Dendritic cell treated with granulocyte-macrophage colony-stimulating factor and Interleukin-4, amounts not matched to agents 40 ng/mL and 50 ng/mL, for 4 days (primary cell): Measurements from ENCODE around the gene NDC80.
A peak's percentile ranks its signal among the peaks of the same experiment; 100 is the strongest.

ENCODE experiments used
- H3K27ac Mint-ChIP-seq: one replicate; pipeline ENCODE4 v1.8.0; 2022; ENCODE audit warnings: mild to moderate bottlenecking, mixed read lengths
- H3K27me3 Mint-ChIP-seq: one replicate; pipeline ENCODE4 v1.8.0; 2022; ENCODE audit warnings: mild to moderate bottlenecking, mixed read lengths
- H3K36me3 Mint-ChIP-seq: one replicate; pipeline ENCODE4 v1.8.0; 2022; ENCODE audit warnings: low read depth, mixed read lengths
- H3K4me1 Mint-ChIP-seq: one replicate; pipeline ENCODE4 v1.8.0; 2022; ENCODE audit warnings: low read depth, mixed read lengths
- H3K4me3 Mint-ChIP-seq: one replicate; pipeline ENCODE4 v1.8.0; 2022; ENCODE audit warnings: mild to moderate bottlenecking, moderate library complexity, mixed read lengths
- H3K9me3 Mint-ChIP-seq: one replicate; pipeline ENCODE4 v1.8.0; 2022; ENCODE audit warnings: mixed read lengths
- intact Hi-C: fragments of 100-400 bp; cut with micrococcal nuclease; formaldehyde crosslinking; loops from one replicate; pipeline ENCODE4 v1.15.0; 2022

Gene NDC80

GRCh38 chr18:2617401-2617998, 46.1 kb downstream of the NDC80 start:
- intact Hi-C loops, result no loop called here

GRCh38 chr18:2618009-2618408, 46.7 kb downstream of the NDC80 start:
- Mint-ChIP-seq H3K9me3 (no peaks in the 10 kb centered on the region), H3K4me1 (no peaks in the 10 kb centered on the region), H3K27ac (no peak overlapping the region), H3K27me3 (no peaks in the 10 kb centered on the region), H3K36me3 (no peaks in the 10 kb centered on the region), H3K4me3 (no peak overlapping the region)
- intact Hi-C loops, result no loop called here

More at GRCh38 chr18:2617401-2617998, 46.1 kb downstream of the NDC80 start:
- Mint-ChIP-seq H3K9me3 (no peaks in the 10 kb centered on the region), H3K4me1 (no peaks in the 10 kb centered on the region), H3K27me3 (no peaks in the 10 kb centered on the region), H3K27ac (peak overlapping the region; percentile 34), H3K36me3 (no peaks in the 10 kb centered on the region), H3K4me3 (no peak overlapping the region)

DNA sequence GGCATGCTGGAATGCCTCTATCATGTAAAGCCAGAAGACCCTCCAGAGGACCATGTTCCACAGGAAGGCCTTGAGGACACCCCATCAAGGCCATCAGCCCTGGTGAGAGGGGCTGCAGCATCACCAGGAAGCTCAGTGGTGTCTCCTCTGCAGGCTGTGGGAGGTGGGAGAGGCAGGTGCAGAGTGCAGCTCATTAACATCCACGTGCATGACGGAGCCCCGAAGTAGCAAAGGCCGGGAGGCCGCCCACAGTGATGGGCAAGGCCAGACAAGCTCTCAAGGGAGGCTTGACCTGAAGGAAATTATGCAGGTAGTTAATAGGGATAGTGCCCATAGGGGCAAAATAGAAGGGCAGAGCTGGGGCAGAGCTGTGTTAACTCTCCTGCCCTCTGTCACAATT, 53.9 kb downstream of the NDC80 start:
- intact Hi-C loops, result no loop called here
- Mint-ChIP-seq H3K27ac (no peak overlapping the region), H3K9me3 (no peaks in the 10 kb centered on the region), H3K4me3 (no peak overlapping the region), H3K36me3 (no peaks in the 10 kb centered on the region), H3K4me1 (no peaks in the 10 kb centered on the region), H3K27me3 (no peaks in the 10 kb centered on the region)

DNA sequence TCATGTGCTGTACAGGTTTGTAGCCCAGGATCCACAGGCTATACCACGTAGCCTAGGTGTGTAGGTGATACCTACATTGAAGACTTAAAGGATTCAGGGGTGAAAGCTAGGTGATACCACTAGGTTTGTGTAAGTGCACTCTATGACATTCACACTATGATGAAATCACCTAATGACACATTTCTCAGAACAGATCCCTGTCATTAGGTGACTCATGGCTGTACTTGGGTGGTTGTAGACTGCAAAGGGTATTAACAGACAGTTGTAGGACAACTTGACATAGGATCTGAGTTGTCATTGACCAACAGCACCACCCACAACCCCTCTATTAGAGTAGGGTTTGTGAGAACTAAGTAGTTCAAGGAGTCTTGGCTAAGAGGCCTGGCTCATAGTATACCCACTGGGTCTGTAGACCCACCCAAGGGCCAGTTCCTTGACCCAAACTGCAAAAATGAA, 56.5 kb downstream of the NDC80 start:
- intact Hi-C loops, result no loop called here
- Mint-ChIP-seq H3K9me3 (peaks cover 9% of the 10 kb centered on the region), H3K4me3 (no peak overlapping the region), H3K27ac (no peak overlapping the region), H3K27me3 (no peaks in the 10 kb centered on the region), H3K36me3 (no peaks in the 10 kb centered on the region), H3K4me1 (no peaks in the 10 kb centered on the region)

DNA sequence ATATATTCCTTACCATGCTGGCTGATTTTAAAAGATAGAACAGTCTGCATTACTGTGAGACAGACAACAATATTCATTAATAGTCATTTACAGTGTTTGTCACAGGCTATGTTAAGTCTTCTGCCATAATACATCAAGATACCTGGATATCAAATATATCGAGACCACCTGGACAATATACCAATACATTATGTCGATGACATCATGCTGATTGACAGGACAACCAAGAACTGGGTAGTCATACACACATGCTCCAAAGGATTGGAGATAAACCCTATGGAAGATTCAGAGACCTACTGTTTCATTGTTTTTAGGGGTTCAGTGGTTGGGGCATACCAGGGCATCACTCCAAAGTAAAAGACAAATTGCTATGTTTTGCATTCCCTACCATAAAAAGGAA, 57.6 kb downstream of the NDC80 start:
- H3K36me3 Mint-ChIP-seq, result no peaks in the 10 kb centered on the region
- intact Hi-C loops, result no loop called here
- H3K9me3 Mint-ChIP-seq, result peaks cover 14% of the 10 kb centered on the region
- H3K4me3 Mint-ChIP-seq, result no peak overlapping the region
- no peaks in the 10 kb centered on the region for H3K4me1 Mint-ChIP-seq
- H3K27me3 Mint-ChIP-seq, result no peaks in the 10 kb centered on the region
- H3K27ac Mint-ChIP-seq, result no peak overlapping the region

- H3K27ac Mint-ChIP-seq, result peak overlapping the region; percentile 98
- intact Hi-C loops, result loop anchor here (10.0 kb wide), 1 partner anchor 959 kb away; no protein-coding TSS in a partner anchor
- no peaks in the 10 kb centered on the region for H3K27me3 Mint-ChIP-seq
- H3K4me1 Mint-ChIP-seq, result peaks cover 55% of the 10 kb centered on the region
- H3K36me3 Mint-ChIP-seq, result no peaks in the 10 kb centered on the region
- no peak overlapping the region for H3K4me3 Mint-ChIP-seq
- peaks cover 22% of the 10 kb centered on the region for H3K9me3 Mint-ChIP-seq
Measured at GRCh38 chr18:2635586-2635985, 64.2 kb downstream of the NDC80 start.

- intact Hi-C loops, result loop anchor here (10.0 kb wide), 1 partner anchor 959 kb away; no protein-coding TSS in a partner anchor
- peaks cover 22% of the 10 kb centered on the region for H3K9me3 Mint-ChIP-seq
- no peaks in the 10 kb centered on the region for H3K36me3 Mint-ChIP-seq
Measured at GRCh38 chr18:2636126-2636631, 64.8 kb downstream of the NDC80 start.

DNA sequence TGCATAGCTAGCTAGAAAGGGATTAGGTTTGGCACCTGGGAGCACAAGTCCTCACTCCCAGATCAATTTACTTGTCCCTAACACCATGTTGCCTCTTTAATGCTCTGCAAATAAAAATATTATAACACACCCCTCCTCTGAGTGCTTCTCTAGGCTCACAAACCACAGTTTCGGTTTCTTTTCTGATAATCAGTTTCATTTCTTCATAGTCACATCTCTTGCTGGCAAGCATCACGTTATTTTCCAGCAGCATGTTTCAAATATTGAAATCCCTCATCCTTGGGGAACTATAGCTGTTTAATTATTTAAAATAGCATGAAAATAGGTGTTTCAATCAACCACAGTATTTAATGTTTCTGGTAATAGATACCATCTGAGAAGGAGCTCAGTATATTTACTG, 70.3 kb downstream of the NDC80 start:
- H3K9me3 Mint-ChIP-seq, result no peaks in the 10 kb centered on the region
- H3K27me3 Mint-ChIP-seq, result no peaks in the 10 kb centered on the region
- H3K4me3 Mint-ChIP-seq, result peak overlapping the region; percentile 67
- H3K27ac Mint-ChIP-seq, result peak overlapping the region; percentile 74
- no peaks in the 10 kb centered on the region for H3K36me3 Mint-ChIP-seq
- intact Hi-C loops, result loop anchor here (5.0 kb wide), 1 partner anchor 34 kb away; no protein-coding TSS in a partner anchor
- H3K4me1 Mint-ChIP-seq, result peaks cover 57% of the 10 kb centered on the region

More at GRCh38 chr18:2636126-2636631, 64.8 kb downstream of the NDC80 start:
- no peaks in the 10 kb centered on the region for H3K27me3 Mint-ChIP-seq
- H3K4me3 Mint-ChIP-seq, result peak overlapping the region; percentile 62
- H3K4me1 Mint-ChIP-seq, result peaks cover 61% of the 10 kb centered on the region
- H3K27ac Mint-ChIP-seq, result peak overlapping the region; percentile 98

- no peak overlapping the region for H3K4me3 Mint-ChIP-seq
Measured at GRCh38 chr18:2642771-2643170, 71.4 kb downstream of the NDC80 start.

GRCh38 chr18:2644535-2644934, 73.2 kb downstream of the NDC80 start:
- Mint-ChIP-seq H3K27ac (no peak overlapping the region), H3K4me1 (peaks cover 35% of the 10 kb centered on the region), H3K4me3 (no peak overlapping the region), H3K27me3 (no peaks in the 10 kb centered on the region), H3K9me3 (no peaks in the 10 kb centered on the region), H3K36me3 (no peaks in the 10 kb centered on the region)
- intact Hi-C loops, result loop anchor here (5.0 kb wide), 1 partner anchor 37 kb away; no protein-coding TSS in a partner anchor

More at GRCh38 chr18:2642771-2643170, 71.4 kb downstream of the NDC80 start:
- Mint-ChIP-seq H3K4me1 (peaks cover 49% of the 10 kb centered on the region), H3K9me3 (no peaks in the 10 kb centered on the region), H3K27me3 (no peaks in the 10 kb centered on the region), H3K36me3 (no peaks in the 10 kb centered on the region), H3K27ac (no peak overlapping the region)
- intact Hi-C loops, result loop anchor here (5.0 kb wide), 1 partner anchor 35 kb away; no protein-coding TSS in a partner anchor

GRCh38 chr18:2651981-2652380, 80.6 kb downstream of the NDC80 start:
- Mint-ChIP-seq H3K4me1 (peaks cover 26% of the 10 kb centered on the region), H3K9me3 (no peaks in the 10 kb centered on the region), H3K4me3 (no peak overlapping the region), H3K27ac (no peak overlapping the region), H3K36me3 (peaks cover 21% of the 10 kb centered on the region), H3K27me3 (no peaks in the 10 kb centered on the region)
- intact Hi-C loops, result no loop called here

DNA sequence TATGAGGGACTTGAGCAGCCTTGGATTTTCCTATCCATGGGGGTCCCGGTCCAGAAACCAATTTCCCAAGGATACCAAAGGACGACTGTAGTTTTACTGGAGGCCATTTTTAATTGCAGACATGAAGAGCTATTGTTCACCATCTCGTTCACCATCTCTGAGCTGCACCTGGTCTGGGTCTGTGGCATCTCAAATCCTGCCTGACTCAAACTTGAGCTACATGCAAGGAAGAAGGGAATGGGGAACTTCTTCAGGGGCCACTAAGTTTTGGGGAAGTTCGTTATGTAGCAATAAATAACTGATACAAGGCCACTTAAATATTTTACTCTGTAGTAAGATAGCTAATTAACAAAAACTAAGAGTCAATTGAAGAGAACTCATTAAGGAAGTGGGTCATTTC, 82.1 kb downstream of the NDC80 start:
- no peaks in the 10 kb centered on the region for H3K9me3 Mint-ChIP-seq
- peak overlapping the region; percentile 98 for H3K27ac Mint-ChIP-seq
- H3K4me1 Mint-ChIP-seq, result peaks cover 33% of the 10 kb centered on the region
- no peak overlapping the region for H3K4me3 Mint-ChIP-seq
- peaks cover 22% of the 10 kb centered on the region for H3K36me3 Mint-ChIP-seq
- intact Hi-C loops, result no loop called here
- H3K27me3 Mint-ChIP-seq, result no peaks in the 10 kb centered on the region

GRCh38 chr18:2654169-2654927, 83.0 kb downstream of the NDC80 start:
- H3K36me3 Mint-ChIP-seq, result peaks cover 22% of the 10 kb centered on the region
- H3K27me3 Mint-ChIP-seq, result no peaks in the 10 kb centered on the region
- H3K9me3 Mint-ChIP-seq, result no peaks in the 10 kb centered on the region
- intact Hi-C loops, result no loop called here
- peak overlapping the region; percentile 98 for H3K27ac Mint-ChIP-seq
- peaks cover 33% of the 10 kb centered on the region for H3K4me1 Mint-ChIP-seq
- peak overlapping the region; percentile 94 for H3K4me3 Mint-ChIP-seq

DNA sequence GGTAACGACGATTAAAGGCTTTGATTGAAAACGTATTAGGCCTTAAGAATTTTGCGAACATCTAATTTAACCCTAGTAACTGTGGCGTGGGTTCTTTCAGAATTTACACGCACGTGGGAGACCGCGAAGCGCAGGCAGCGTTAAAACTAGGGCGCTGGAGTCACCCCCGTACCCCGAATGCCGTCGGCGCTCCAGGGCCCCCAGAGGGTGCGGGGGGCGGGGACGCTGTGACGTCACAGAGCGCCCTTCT, 83.5 kb downstream of the NDC80 start:
- intact Hi-C loops, result loop anchor here (1.0 to 5.0 kb wide), 4 partner anchors 48 to 592 kb away; partner anchors contain the start of genes LPIN2, METTL4, MYL12A and NDC80
- Mint-ChIP-seq H3K4me3 (peak overlapping the region; percentile 94), H3K27me3 (no peaks in the 10 kb centered on the region), H3K4me1 (peaks cover 28% of the 10 kb centered on the region), H3K36me3 (peaks cover 22% of the 10 kb centered on the region), H3K27ac (peak overlapping the region; percentile 98), H3K9me3 (no peaks in the 10 kb centered on the region)
